Esophagus squamous epithelium (tissue), 4 donors: ENCODE measurements around the gene HECTD4.

Source experiments
- CTCF ChIP-seq, 6 experiments: fragments of 450-650 bp in 4 of 6; fragments of 200-600 bp in 2 of 6; sonication (generic) in 2 of 6; IDR thresholded peaks; one replicate each; pipeline ENCODE4 v1.5.1; 2016 to 2019; ENCODE audit warnings: antibody characterized with exemption in 6 of 6, mild to moderate bottlenecking in 4 of 6, moderate library complexity in 4 of 6
- POLR2A ChIP-seq, 4 donors: fragments of 450-650 bp; IDR thresholded peaks; one replicate each; pipeline ENCODE4 v1.6.1; 2017; ENCODE audit warnings: antibody characterized with exemption in 4 of 4, mild to moderate bottlenecking in 4 of 4, moderate library complexity in 3 of 4

- no peak for TF ChIP-seq POLR2A (IDR thresholded peaks at IDR 0.05)
- TF ChIP-seq CTCF (IDR thresholded peaks at IDR 0.05), result no peak
These were observed 27.8 kb downstream of the HECTD4 start for GRCh38 chr12:112354399-112354798.
